PFSK-1 (cell line): ENCODE measurements around the gene OR4E1.

Experiments used
- FOXP2 ChIP-seq: optimal IDR thresholded peaks from 2 replicates; pipeline ENCODE3; 2011; ENCODE audit warnings: borderline replicate concordance, control low read depth, inconsistent platforms; ENCODE audit not compliant: insufficient read depth; ENCODE audit errors: extremely low read length, extremely low read depth
- POLR2AphosphoS5 ChIP-seq: IDR thresholded peaks from 2 replicates; pipeline ENCODE4 v1.6.1; 2012; ENCODE audit warnings: low read depth, mild to moderate bottlenecking, control low read depth, low read length, moderate library complexity
- SIN3A ChIP-seq: IDR thresholded peaks from 2 replicates; pipeline ENCODE4 v1.6.1; 2012; ENCODE audit warnings: mild to moderate bottlenecking, low read length, moderate library complexity, borderline replicate concordance; ENCODE audit not compliant: insufficient read depth
- TAF1 ChIP-seq: IDR thresholded peaks from 2 replicates; pipeline ENCODE4 v1.6.1; 2012; ENCODE audit warnings: low read length, control low read depth, borderline replicate concordance; ENCODE audit not compliant: insufficient read depth
- TF ChIP-seq, protein P1 (sequence below), 2 experiments: IDR thresholded peaks; 2 replicates each; pipeline versions ENCODE4 v1.6.1 to v1.8.0; 2011 to 2012; ENCODE audit warnings: low read depth in 2 of 2, low read length in 2 of 2, control low read depth in 1 of 2, inconsistent platforms in 1 of 2, mild to moderate bottlenecking in 1 of 2, moderate library complexity in 1 of 2; ENCODE audit not compliant: insufficient read depth in 1 of 2

Gene OR4E1

DNA sequence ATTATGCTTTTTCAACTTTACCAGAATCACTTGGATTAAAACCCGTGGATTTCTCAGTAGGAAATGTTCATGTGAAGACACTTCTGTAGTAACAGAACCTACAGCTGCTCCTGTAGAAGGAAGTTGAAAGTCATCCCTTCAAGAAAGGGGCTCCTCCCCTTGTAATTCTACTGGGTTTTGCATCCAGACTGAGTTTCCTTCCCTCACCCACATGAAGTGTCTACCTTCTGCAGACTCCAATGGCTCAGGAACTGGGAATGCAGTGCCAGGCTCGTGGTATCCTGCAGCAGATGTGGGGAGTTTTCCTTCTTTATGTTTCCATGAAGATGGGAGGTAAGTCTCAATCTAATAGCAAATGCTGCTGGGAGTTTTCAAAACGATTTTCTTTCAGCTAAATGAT, 30.9 kb downstream of the OR4E1 start:
- TF ChIP-seq TAF1: no peak
- TF ChIP-seq, protein P1, sequence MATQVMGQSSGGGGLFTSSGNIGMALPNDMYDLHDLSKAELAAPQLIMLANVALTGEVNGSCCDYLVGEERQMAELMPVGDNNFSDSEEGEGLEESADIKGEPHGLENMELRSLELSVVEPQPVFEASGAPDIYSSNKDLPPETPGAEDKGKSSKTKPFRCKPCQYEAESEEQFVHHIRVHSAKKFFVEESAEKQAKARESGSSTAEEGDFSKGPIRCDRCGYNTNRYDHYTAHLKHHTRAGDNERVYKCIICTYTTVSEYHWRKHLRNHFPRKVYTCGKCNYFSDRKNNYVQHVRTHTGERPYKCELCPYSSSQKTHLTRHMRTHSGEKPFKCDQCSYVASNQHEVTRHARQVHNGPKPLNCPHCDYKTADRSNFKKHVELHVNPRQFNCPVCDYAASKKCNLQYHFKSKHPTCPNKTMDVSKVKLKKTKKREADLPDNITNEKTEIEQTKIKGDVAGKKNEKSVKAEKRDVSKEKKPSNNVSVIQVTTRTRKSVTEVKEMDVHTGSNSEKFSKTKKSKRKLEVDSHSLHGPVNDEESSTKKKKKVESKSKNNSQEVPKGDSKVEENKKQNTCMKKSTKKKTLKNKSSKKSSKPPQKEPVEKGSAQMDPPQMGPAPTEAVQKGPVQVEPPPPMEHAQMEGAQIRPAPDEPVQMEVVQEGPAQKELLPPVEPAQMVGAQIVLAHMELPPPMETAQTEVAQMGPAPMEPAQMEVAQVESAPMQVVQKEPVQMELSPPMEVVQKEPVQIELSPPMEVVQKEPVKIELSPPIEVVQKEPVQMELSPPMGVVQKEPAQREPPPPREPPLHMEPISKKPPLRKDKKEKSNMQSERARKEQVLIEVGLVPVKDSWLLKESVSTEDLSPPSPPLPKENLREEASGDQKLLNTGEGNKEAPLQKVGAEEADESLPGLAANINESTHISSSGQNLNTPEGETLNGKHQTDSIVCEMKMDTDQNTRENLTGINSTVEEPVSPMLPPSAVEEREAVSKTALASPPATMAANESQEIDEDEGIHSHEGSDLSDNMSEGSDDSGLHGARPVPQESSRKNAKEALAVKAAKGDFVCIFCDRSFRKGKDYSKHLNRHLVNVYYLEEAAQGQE (IDR thresholded peaks at IDR 0.05; ENCODE audit: insufficient read depth in 1 of 2, low read depth in 2 of 2, low read length in 2 of 2): no peak
- TF ChIP-seq SIN3A: no peak
- no peak for TF ChIP-seq FOXP2
- no peak for TF ChIP-seq POLR2AphosphoS5

- TF ChIP-seq POLR2AphosphoS5 (no peak), FOXP2 (no peak), TAF1 (no peak), SIN3A (no peak)
- TF ChIP-seq, protein P1 (IDR thresholded peaks at IDR 0.05; ENCODE audit: insufficient read depth in 1 of 2, low read depth in 2 of 2, low read length in 2 of 2): no peak
These were observed 38.8 kb downstream of the OR4E1 start, which contains the start of gene OR10G2 for GRCh38 chr14:21634840-21635239. OR10G2 (minus strand) TSS chr14:21634940; CDS start chr14:21634842, 98 bp downstream.

GRCh38 chr14:21631084-21631483, 42.5 kb downstream of the OR4E1 start:
- TF ChIP-seq, protein P1 (IDR thresholded peaks at IDR 0.05; ENCODE audit: insufficient read depth in 1 of 2, low read depth in 2 of 2, low read length in 2 of 2): no peak
- TF ChIP-seq POLR2AphosphoS5: no peak
- TF ChIP-seq TAF1: no peak
- no peak for TF ChIP-seq SIN3A
- TF ChIP-seq FOXP2: no peak

- no peak for TF ChIP-seq FOXP2
- TF ChIP-seq SIN3A: no peak
- no peak for TF ChIP-seq POLR2AphosphoS5
- TF ChIP-seq, protein P1 (IDR thresholded peaks at IDR 0.05; ENCODE audit: insufficient read depth in 1 of 2, low read depth in 2 of 2, low read length in 2 of 2): no peak
- TF ChIP-seq TAF1: no peak
These were observed 47.0 kb downstream of the OR4E1 start for GRCh38 chr14:21626491-21627230.
